Endometrial microvascular endothelial cells (primary cell): ENCODE results near the gene GRAMD1B. TPM values are rescaled to one million over a fixed set of nuclear protein-coding genes. Genes with fewer than 3 reads are reported as not detected.
"Not testable (repeated sequence)": the region's sequence is repeated elsewhere in the genome, so short reads cannot be mapped to it uniquely, and the experiment has no call there.

Experiments used
- in situ Hi-C: cut with HindIII; loops from 2 replicates; pipeline ENCODE4 v1.10.0; 2017; ENCODE audit warnings: low sequenced_read_pairs, low pct_unique_long_range_greater_than_20kb; ENCODE audit errors: inconsistent ontology term
- total RNA-seq: library from RNA; depleted of rRNA; stranded (reverse); fragments of >200 nt; gene quantifications from one replicate; pipeline ENCODE4 v1.2.3, GENCODE V29; 2015; ENCODE audit errors: inconsistent ontology term

The GRAMD1B gene
- total RNA-seq, 1 donor from 2014 or later = 61.4 TPM

DNA sequence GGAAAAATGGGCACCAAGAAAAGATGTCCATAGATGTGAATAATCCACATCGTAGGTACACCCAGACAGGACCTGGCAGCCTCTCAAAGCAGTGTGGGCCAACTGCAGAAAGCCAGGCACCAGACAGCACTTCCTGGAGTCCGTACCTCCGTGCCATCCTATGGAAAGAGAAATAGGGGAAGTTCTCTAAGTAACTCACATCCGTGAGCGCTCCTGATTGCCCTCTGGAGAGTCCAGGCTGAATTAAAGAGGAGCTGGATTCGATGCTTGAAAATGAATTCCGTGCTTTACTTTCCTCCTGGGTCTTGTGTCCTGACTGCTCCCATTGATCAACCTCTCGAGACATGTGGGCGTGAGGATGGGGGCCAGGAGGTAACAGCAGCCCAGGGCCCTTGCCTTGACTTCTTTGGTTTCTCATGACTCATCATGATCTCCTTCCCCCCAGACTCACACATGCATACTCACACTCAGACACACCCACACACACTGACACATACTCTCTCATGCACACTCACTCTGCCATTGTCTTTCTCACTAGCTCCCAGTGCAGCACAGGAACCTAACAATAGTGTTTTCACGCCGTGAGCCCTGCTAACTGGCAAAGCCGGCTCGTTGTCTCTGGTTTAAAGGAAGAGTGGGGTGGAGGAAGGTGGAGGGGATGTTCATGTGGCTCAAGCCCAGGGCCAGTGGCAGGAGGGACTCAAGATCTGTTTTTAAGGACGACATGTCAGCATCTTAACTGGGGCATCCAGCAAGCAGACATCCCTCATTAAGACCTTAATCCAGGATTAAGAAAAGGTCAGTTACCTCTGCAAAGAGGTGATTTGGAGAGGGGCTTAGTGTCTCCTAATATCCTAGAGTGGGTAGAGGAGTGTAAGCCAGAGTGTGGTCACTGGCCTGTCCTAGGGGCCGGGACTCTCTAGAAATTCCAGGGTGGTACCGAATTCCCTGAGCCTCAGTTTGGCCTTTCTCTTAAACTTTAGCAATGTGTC, 120.2 kb downstream of the GRAMD1B start:
- in situ Hi-C loops = no loop called here

GRCh38 chr11:123551079-123551478, 121.0 kb downstream of the GRAMD1B start:
- in situ Hi-C loops = no loop called here

GRCh38 chr11:123556633-123557032, 126.6 kb downstream of the GRAMD1B start:
- in situ Hi-C loops = no loop called here

DNA sequence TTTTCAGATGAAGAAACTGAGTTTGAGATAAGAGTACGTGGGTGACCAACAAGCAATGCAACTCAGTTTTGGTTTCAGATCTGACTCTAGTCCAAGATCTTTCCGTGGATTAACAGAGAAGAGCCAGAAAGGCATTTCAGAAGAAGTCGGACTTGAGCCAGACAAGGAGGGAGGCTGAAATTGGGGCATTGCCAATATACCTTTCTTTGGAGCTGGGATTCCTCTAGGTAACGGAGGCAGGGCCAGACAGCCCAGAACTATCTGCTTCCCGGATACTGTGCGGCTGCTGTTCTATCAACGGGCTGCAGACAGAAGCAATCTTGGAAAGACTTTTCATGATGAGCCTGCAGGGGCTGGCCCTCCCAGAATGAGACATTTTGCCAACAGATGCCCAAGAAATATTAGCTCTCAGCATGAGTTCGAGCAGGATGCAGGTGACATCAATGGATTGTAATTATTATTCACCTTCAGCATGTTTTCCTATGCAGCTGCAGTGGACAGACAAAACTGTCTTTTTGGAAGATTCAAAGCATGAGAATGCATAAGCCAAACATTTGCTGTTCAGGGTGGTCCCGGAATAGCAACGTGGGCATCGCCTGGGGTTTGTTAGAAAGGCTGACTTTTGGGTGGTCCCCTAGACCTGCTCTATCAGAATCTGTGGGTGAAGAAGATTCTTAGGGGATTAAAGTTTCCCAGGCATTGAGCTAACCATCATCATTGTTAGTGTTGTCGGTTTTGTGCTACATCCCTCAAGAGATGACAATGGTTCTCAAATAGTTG, 128.7 kb downstream of the GRAMD1B start:
- in situ Hi-C loops = no loop called here

DNA sequence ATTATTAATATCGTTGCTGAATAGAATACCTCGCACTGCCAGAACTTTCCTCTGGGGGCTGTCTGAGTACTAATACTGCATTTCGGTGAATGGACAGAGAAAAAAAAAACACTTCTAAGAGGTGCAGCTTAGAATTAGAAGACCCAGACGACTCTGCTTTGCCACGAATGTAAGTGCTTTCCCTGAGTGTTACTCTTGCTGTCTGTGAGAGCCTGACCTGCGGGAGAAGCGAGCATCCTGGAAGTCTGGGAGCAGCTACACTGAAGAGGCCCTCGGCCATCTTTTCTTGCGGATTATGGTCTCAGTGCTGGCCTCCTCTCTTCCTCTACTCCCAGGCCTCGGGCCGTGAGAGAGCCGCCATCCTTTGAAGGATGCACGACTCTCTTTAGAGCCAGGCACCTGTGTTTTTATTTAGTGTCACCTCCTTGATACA, 129.5 kb downstream of the GRAMD1B start:
- in situ Hi-C loops = no loop called here

DNA sequence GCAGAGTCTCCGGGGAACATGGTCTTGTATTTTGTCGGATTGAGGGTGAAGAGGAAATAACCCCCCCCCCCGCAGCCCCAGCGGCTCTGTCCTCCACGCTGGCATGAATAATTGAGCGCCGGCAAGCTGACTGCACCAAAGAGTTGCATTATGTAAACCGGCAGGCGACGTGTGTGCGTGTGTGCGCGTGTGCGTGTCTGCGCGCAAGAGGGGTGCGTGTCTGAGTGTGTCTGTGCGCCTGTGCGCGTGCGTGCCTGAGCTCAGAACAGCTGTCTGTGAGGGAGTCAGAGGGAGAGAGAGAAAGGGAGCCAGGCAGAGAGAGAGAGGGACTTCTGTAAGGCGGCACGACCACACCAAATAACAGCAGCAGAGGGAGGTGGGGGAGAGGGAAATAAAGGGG, 129.9 kb downstream of the GRAMD1B start:
- in situ Hi-C loops = no loop called here

DNA sequence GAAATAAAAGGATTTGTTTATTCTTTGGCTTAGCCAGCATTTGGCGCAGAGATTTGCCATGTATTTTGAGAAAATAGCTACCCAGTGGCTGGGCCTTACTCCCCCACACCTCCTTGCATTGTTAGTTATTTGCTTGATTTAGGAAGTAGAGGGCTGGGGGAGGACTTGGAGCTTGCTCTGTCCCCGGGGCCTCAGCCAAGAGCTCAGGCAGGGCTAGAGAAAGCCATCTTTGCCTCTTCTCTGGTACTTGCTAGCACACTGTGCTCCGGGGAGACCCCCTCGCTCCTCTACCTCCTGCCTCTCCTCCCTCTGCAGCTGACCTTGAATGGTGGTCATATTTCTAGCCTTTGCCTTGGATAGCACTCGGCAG, 131.3 kb downstream of the GRAMD1B start:
- in situ Hi-C loops = no loop called here

DNA sequence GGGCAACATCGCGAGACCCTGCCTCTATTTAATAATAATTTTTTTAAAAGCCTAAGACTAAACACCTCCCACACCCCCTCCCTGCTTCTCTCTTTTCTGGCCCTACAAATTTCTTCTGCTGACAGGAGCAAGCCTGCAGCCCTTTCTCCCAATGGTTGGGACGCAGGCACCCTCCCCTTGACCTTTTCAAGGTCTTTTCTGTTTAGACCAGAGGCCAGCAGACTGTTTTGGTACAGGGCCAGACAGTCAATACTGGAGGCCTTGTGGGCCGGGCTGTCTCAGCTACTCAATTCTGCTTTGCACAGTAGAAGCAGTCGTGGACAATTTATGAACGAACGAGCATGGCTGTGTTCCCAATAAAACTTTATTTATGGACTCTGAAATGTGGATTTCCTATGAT, 132.1 kb downstream of the GRAMD1B start:
- in situ Hi-C loops = no loop called here

- in situ Hi-C loops = no loop called here
These were observed 132.8 kb downstream of the GRAMD1B start for GRCh38 chr11:123562829-123563228.

DNA sequence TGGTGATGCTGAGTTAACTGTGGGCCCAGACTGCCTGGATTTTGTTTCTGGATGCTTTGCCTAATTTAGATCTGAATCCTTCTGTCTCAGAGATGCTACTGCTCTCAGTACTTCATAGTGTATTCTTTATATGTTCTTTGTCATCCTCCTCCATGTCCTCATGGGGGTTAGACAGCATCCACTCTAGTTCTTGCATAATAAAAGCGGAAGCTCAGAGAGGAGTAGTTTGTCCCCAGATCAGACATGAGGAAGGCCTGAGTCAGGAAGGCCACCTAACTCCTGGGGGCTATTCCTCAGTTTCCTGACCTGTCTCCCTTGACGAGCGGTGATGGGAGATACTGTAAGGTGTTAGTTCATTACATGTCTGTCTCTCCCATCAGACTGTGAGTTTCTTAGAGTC, 134.2 kb downstream of the GRAMD1B start:
- in situ Hi-C loops = no loop called here

DNA sequence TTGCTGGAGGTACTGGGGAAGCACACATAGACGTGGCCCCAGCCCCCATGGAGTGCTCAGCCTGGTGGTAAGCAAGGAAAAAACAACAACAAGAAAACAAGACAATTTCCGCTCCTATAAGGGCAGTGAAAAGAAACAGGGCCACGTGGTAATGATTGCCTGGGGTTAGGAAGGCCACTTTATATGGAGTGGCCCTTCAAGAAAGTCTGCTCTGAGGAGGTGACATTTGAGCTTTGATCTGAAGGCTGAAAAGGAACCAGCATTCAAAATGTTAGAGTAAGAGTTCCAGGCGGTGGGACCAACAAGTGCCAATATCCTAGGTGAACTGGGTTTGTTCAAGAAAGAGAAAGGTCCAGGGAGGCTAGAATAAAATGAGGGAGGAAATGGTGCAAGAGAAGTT, 136.8 kb downstream of the GRAMD1B start:
- in situ Hi-C loops = no loop called here

GRCh38 chr11:123567466-123567865, 137.4 kb downstream of the GRAMD1B start:
- in situ Hi-C loops = no loop called here

- in situ Hi-C loops = no loop called here
These were observed 138.3 kb downstream of the GRAMD1B start for GRCh38 chr11:123568367-123568870.

DNA sequence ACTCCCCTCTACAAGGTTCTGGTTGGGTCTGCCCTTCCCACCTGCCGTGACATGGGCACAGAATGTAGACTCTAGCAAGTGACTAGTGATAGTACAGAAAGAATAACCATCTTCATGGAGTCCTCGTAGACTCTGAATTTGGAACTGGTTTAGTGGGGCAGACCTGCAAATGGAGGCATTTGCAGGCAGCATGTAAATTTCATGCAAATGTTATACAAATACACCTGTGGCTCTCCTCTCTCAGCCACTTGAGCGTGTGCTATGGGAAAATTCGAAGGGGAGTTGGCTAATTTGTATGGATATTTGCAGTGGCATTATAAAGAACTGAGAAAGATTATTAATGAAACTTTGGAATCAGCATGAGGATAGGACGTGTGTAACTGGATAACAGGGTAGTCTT, 139.3 kb downstream of the GRAMD1B start:
- in situ Hi-C loops = no loop called here

DNA sequence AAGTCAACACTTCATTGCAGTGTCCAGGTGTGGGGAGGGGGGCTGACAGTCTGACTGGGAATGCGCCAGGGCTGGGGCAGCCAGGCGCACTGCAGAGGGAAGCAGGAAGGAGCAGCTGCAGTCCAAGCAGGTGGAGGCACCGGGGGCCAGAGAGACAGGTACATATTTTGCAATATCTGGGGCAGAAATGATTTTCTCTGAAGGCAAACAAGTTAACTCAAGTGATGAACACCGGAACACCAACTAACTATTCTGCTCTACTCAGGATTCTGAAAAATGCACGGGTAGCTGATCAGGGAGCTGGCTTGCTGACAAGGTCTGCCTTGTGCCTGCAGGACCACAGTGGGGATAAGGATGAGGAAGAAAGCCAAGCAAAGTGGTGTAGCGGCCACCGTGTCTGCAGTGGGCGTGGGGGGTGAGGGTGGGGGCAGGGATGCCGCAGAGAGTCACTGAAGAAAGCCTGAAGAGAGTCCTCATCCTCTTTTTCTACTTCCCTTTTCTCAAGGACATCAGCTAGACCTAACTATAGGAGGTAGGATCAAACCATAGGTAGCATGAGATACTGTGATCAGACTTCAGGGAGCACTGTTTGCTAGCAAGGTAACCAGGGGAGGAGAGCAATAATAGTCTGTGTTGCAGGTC, 141.0 kb downstream of the GRAMD1B start:
- in situ Hi-C loops = no loop called here

DNA sequence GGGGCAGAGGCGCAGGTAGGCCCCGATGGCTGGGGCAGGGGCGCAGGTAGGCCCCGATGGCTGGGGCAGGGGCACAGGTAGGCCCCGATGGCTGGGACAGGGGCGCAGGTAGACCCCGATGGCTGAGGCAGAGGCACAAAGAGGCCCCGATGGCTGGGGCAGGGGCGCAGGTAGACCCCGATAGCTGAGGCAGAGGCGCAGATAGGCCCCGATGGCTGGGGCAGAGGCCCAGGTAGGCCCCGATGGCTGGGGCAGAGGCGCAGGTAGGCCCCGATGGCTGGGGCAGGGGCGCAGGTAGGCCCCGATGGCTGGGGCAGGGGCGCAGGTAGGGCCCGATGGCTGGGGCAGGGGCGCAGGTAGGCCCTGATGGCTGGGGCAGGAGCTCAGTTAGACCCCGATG, 142.7 kb downstream of the GRAMD1B start:
- in situ Hi-C loops = not testable (repeated sequence)

GRCh38 chr11:123573286-123573685, 143.2 kb downstream of the GRAMD1B start:
- in situ Hi-C loops = no loop called here

- in situ Hi-C loops = no loop called here
These were observed 145.4 kb downstream of the GRAMD1B start for GRCh38 chr11:123575441-123575840.

- in situ Hi-C loops = no loop called here
These were observed 146.0 kb downstream of the GRAMD1B start for GRCh38 chr11:123576082-123576481.
